ENCODE measurements around the gene NLGN4Y.

GRCh38 chrY:14490226-14490625, 34.1 kb upstream of the NLGN4Y start:
- TF ChIP-seq, protein P1, sequence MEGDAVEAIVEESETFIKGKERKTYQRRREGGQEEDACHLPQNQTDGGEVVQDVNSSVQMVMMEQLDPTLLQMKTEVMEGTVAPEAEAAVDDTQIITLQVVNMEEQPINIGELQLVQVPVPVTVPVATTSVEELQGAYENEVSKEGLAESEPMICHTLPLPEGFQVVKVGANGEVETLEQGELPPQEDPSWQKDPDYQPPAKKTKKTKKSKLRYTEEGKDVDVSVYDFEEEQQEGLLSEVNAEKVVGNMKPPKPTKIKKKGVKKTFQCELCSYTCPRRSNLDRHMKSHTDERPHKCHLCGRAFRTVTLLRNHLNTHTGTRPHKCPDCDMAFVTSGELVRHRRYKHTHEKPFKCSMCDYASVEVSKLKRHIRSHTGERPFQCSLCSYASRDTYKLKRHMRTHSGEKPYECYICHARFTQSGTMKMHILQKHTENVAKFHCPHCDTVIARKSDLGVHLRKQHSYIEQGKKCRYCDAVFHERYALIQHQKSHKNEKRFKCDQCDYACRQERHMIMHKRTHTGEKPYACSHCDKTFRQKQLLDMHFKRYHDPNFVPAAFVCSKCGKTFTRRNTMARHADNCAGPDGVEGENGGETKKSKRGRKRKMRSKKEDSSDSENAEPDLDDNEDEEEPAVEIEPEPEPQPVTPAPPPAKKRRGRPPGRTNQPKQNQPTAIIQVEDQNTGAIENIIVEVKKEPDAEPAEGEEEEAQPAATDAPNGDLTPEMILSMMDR (IDR thresholded peaks at IDR 0.05; ENCODE audit: low read depth, low read length, poor library complexity, severe bottlenecking), result no peak
- no peak for TF ChIP-seq EZH2phosphoT487 (IDR thresholded peaks at IDR 0.05; ENCODE audit: borderline replicate concordance, low read length)
